GM19035 (cell line): Measurements from ENCODE around the gene AICDA.
"Not testable (repeated sequence)": the region's sequence is repeated elsewhere in the genome, so short reads cannot be mapped to it uniquely, and the experiment has no call there.

Experiments used
- ATAC-seq: cut with Tn5 transposase; IDR thresholded peaks from one replicate; pipeline ENCODE4 v1.9.1; 2021; ENCODE audit not compliant: unreplicated experiment

Gene AICDA

GRCh38 chr12:8612629-8613028 lies at the start of gene AICDA:
Gene AICDA (minus strand): TSS chr12:8612859. CDS start chr12:8612767, 92 bp downstream.
- no peak for ATAC-seq

GRCh38 chr12:8661751-8662150 lies 49.1 kb upstream of the AICDA start:
- ATAC-seq = no peak

GRCh38 chr12:8661016-8661415 lies 48.4 kb upstream of the AICDA start:
- ATAC-seq = no peak

- no peak for ATAC-seq
Observed at GRCh38 chr12:8658346-8658745, 45.7 kb upstream of the AICDA start.

GRCh38 chr12:8655421-8655820 lies 42.8 kb upstream of the AICDA start:
- no peak for ATAC-seq

- ATAC-seq = peak; percentile 87
Observed at GRCh38 chr12:8648576-8649205, 36.0 kb upstream of the AICDA start.

GRCh38 chr12:8647968-8648367 lies 35.3 kb upstream of the AICDA start:
- no peak for ATAC-seq

GRCh38 chr12:8644345-8645248 lies 31.9 kb upstream of the AICDA start:
- peak; percentile 49 for ATAC-seq

GRCh38 chr12:8642775-8643174 lies 30.1 kb upstream of the AICDA start:
- no peak for ATAC-seq

- no peak for ATAC-seq
Observed at GRCh38 chr12:8639936-8640335, 27.3 kb upstream of the AICDA start.

GRCh38 chr12:8638951-8639350 lies 26.3 kb upstream of the AICDA start:
- no peak for ATAC-seq

GRCh38 chr12:8637666-8638065 lies 25.0 kb upstream of the AICDA start:
- no peak for ATAC-seq

- ATAC-seq = no peak
Observed at GRCh38 chr12:8637244-8637643, 24.6 kb upstream of the AICDA start.

GRCh38 chr12:8636581-8636980 lies 23.9 kb upstream of the AICDA start:
- ATAC-seq = no peak

- ATAC-seq = not testable (repeated sequence)
Observed at GRCh38 chr12:8636007-8636346, 23.3 kb upstream of the AICDA start.

GRCh38 chr12:8635342-8636006 lies 22.8 kb upstream of the AICDA start:
- ATAC-seq = not testable (repeated sequence)

GRCh38 chr12:8630131-8630530 lies 17.5 kb upstream of the AICDA start:
- no peak for ATAC-seq

GRCh38 chr12:8629486-8630033 lies 16.9 kb upstream of the AICDA start:
- ATAC-seq = peak; percentile 96

GRCh38 chr12:8628731-8629130 lies 16.1 kb upstream of the AICDA start:
- ATAC-seq = no peak

GRCh38 chr12:8624750-8625149 lies 12.1 kb upstream of the AICDA start:
- not testable (repeated sequence) for ATAC-seq

GRCh38 chr12:8622646-8623045 lies 10.0 kb upstream of the AICDA start:
- ATAC-seq = no peak

- no peak for ATAC-seq
Observed at GRCh38 chr12:8615206-8615605, 2.5 kb upstream of the AICDA start.
